GM21390 (cell line): ENCODE data around the gene PTEN.
A peak's percentile ranks its signal among the peaks of the same experiment; 100 is the strongest.
"Not testable (repeated sequence)": the region's sequence is repeated elsewhere in the genome, so short reads cannot be mapped to it uniquely, and the experiment has no call there.

ENCODE experiments used
- ATAC-seq: cut with Tn5 transposase; IDR thresholded peaks from one replicate; pipeline ENCODE4 v1.9.1; 2021; ENCODE audit not compliant: unreplicated experiment

The PTEN gene

DNA sequence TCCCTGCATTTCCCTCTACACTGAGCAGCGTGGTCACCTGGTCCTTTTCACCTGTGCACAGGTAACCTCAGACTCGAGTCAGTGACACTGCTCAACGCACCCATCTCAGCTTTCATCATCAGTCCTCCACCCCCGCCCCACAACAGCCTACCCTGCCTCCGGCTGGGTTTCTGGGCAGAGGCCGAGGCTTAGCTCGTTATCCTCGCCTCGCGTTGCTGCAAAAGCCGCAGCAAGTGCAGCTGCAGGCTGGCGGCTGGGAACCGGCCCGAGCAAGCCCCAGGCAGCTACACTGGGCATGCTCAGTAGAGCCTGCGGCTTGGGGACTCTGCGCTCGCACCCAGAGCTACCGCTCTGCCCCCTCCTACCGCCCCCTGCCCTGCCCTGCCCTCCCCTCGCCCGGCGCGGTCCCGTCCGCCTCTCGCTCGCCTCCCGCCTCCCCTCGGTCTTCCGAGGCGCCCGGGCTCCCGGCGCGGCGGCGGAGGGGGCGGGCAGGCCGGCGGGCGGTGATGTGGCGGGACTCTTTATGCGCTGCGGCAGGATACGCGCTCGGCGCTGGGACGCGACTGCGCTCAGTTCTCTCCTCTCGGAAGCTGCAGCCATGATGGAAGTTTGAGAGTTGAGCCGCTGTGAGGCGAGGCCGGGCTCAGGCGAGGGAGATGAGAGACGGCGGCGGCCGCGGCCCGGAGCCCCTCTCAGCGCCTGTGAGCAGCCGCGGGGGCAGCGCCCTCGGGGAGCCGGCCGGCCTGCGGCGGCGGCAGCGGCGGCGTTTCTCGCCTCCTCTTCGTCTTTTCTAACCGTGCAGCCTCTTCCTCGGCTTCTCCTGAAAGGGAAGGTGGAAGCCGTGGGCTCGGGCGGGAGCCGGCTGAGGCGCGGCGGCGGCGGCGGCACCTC, at the start of gene PTEN, which contains the start of gene KLLN:
Gene PTEN (plus strand): TSS at position 573 of the 891 bp plus-strand sequence. CDS start 845 bp downstream, outside the sequence.
Gene KLLN (minus strand): TSS at position 481 of the 891 bp plus-strand sequence. CDS start 1,046 bp downstream, outside the sequence.
- peak; percentile 30 for ATAC-seq

GRCh38 chr10:87816163-87816897, 47.1 kb upstream of the PTEN start:
- no peak for ATAC-seq

GRCh38 chr10:87816898-87817608, 46.4 kb upstream of the PTEN start:
- ATAC-seq, result peak; percentile 19

DNA sequence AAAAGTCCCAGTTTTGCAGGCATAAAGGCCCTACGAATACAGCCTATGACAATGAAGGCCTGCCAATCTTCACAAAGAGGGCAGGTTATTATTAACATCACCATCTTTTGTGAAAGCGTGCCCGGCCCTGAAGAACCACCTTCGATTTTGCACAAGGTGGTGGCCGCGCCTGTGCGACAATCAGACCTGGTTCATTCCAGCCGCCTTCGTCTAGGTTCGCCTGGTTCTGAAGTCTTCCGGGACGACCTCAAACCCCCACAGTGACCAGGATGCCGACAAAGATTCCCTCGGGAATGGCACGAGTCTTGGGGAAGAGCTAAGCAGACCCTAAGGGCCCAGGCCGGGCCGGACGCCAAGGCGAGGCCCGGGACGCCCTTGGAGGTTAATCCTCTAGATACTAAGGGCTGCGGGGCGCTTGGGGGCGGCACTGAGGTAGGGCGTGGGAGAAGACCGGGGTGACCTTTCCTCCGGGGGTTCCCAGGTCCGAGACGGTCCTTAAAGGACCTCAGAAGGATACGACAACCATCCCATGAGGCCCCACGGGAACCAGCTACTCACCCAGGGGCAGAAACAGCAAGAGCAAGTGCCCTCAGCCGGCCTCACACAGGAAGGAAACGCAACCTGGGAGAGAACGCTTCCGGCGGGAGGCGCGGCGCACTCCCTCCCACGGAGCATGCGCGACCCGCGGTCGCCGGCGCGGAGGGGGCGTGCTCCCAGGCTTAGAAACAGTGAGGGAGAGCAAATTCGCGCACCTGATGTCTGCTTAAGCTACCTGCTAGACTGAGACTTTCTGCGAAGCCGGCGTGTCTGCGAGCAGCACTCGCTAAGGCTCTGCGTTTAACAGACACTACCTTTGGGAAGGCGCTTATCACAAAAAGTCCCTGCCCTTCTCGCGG, 45.6 kb upstream of the PTEN start, which contains the start of gene ATAD1:
Gene ATAD1 (minus strand): TSS at position 618 of the 896 bp plus-strand sequence. CDS start 3,627 bp downstream, outside the sequence.
- ATAC-seq, result peak; percentile 74

DNA sequence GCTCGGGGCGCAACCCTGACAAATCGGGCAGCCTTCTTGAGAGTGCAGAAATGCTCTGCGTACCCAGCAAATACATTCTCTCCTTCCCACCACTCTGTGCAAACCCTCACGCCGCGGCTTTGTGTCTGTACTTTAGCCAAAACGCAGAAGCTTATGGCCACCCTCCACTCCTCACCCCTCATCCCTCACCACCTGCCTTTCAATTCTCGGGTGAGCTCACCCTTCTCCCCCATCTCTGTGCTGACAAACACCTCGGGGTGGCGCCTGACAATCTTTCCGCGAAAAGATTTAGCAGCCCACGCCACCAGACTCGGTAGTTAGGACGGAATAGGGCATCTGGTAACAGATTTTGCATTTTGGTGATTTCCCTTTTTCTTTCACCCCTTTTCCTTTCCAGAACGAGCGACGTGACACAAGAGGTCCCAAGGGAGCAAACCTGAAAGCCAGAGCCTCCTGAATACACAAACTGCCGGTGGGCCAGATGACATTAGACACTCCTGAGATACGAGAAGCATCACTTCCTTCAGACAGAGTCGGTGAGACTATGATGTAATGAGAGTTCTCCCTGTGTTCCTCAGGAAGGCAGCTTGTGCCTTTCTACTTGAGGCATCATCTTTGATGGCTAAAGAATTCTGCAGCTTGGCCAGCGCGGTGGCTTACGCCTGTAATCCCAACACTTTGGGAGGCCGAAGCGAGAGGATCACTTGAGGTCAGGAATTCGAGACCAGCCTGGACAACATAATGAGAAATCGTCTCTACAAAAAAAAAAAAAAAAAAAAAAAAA, 44.7 kb upstream of the PTEN start:
- ATAC-seq, result peak; percentile 48

DNA sequence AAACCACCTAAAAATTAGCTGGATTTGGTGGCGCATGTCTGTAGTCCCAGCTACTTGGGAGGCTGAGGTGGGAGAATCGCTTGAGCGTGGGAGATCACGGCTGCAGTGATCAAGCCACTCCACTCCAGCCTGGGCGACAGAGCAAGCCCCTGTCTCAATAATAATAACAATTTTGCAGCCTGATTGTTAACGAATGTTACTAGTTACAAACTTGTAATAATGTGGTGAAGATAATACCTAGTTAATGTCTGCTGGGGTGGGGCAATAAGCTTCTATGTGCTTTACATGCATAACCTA, 44.2 kb upstream of the PTEN start:
- ATAC-seq, result no peak

DNA sequence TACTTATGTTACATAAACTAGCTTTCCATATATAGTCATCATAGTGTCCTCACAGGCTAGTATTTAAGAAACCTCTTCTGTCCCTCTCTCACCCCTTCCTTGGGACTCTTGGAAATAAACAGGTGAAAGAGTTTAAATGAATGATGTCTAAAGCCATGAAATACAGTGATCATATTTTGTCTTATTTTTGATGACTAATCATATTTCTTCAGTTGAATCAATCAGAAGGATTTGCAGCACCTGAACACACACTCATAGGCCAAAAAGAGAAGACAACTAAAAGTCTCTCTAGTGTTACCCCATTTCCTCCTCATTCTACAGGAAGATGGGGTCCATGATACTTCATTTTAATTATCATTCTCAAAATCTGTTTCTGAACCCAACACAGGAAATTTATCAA, 36.8 kb upstream of the PTEN start:
- no peak for ATAC-seq

- no peak for ATAC-seq
Observed at GRCh38 chr10:87827681-87828080, 35.7 kb upstream of the PTEN start.

GRCh38 chr10:87829051-87829450, 34.4 kb upstream of the PTEN start:
- ATAC-seq, result not testable (repeated sequence)

GRCh38 chr10:87829986-87830729, 33.3 kb upstream of the PTEN start:
- ATAC-seq, result no peak

DNA sequence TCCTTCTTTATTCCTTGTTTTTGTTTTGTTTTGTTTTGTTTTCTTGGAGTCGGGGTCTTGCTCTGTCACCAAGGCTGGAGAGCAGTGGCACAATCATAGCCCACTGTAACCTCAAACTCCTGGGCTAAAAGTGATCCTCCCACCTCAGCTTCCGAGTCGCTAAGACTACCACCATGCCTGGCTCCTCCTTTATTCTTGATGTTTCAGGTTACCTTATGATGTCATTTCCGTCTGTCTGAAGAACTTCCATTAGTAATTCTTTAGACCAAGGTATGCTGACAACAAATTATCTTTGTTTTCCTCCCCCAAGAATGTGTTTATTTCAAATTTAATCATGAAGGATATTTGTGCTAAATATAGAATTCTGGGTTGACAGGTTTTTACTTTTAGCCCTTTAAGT, 27.3 kb upstream of the PTEN start:
- no peak for ATAC-seq

- no peak for ATAC-seq
Observed at GRCh38 chr10:87837445-87837844, 26.0 kb upstream of the PTEN start.

DNA sequence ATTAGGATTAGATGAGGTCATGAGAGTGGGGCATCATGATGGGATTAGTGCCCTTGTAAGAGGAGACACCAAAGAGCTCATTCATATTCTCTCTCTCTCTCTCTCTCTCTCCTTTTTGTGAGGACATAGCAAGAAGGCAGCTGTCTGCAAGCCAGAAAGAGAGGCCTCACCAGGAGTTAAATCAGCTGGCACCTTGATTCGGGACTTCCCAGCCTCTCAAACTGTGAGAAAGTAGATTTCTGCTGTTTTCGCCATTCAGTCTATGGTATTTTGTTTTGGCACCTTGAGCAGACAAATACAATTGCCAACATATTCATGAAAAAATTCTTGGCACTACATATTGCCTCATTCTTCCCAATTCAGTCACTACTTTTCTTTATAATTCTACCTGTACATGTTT, 24.8 kb upstream of the PTEN start:
- no peak for ATAC-seq

- ATAC-seq, result no peak
Observed at GRCh38 chr10:87841186-87841585, 22.2 kb upstream of the PTEN start.

DNA sequence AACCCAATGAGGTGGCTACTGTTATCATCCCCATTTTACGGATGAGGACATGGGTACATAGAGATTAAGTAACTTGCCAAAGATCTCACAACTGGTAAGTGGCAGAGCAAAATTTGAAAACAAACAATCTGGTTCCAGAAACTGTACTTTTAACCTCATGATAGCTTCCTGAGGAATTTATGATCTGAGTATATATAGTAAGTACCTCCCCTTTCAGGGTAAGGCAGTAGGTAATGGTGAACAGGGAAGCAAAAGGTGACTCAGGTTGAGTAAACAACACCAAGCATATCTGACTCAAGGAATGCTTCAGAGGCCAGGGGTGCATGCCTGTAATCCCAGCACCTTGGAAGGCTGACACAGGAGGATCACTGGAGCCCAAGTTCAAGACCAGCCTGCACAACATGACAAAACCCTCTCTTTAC, 21.2 kb upstream of the PTEN start:
- ATAC-seq, result no peak

- no peak for ATAC-seq
Observed at GRCh38 chr10:87842776-87843497, 20.5 kb upstream of the PTEN start.

DNA sequence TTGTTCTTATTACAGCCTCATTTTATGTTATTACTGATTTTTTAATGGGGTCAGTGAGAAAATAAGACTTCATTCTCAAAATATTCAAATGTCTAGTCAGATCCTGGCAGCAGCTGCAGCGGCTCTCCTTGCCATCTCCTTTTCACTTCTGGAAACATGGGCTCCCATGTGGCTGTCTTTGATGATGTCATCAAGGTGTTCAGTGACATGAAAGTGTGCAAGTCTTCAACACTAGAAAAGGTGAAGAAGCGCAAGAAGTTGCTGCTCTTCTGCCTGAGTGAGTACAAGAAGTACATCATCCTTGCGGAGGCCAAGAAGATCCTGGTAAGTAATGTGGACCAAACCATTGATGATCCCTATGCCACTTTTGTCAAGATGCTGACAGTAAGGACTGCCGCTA, 19.7 kb upstream of the PTEN start:
- ATAC-seq, result no peak
